ENCODE results near the gene RFX3.
A peak's percentile ranks its signal among the peaks of the same experiment; 100 is the strongest.

Gene RFX3

GRCh38 chr9:3431890-3432289 lies 93.9 kb downstream of the RFX3 start:
- DNase-seq, result no peak

- no peak for DNase-seq
These were observed 105.9 kb downstream of the RFX3 start for GRCh38 chr9:3419893-3420292.

- no peak for DNase-seq
These were observed 109.9 kb downstream of the RFX3 start for GRCh38 chr9:3415906-3416305.

- DNase-seq, result no peak
These were observed 111.8 kb downstream of the RFX3 start for GRCh38 chr9:3413984-3414383.

DNA sequence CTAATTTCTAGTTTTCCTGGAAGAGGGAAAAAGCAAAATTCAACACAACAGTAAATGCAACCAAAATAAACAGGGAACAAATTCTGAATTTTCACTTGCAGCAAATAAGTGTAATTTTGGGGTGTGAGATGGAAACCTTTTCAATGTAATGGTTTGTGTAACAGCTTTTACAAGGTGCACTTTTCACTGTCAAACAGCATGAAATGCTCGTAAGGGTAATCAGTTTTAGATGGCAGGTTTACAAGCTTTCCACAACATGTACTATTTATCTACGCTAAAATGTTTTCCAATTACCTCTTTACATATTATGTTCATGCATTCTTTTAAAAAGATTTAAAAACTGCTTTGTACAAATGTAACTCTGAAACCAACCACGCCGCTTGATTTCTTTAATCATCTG lies 115.3 kb downstream of the RFX3 start:
- DNase-seq, result no peak

DNA sequence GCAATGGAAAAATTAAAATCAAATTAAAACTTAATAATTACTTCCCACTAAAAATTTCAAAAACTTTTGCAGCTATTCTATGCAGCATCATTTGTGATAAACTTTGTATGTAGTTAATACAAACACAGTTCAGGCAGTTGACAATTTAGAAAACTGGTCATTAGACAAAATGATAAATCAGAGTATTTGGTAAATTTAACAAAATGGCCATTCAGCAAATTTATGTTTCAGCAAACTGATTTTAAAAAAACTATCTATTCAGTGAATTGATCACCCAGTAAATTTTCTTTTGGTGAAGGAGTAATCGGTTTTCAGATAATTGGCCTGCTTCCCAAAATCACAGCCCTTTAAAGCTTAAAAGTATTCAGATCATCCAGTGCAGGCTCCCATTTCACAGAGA lies 116.3 kb downstream of the RFX3 start:
- no peak for DNase-seq

GRCh38 chr9:3403315-3403714 lies 122.5 kb downstream of the RFX3 start:
- no peak for DNase-seq

- DNase-seq, result no peak
These were observed 124.4 kb downstream of the RFX3 start for GRCh38 chr9:3401221-3401954.

DNA sequence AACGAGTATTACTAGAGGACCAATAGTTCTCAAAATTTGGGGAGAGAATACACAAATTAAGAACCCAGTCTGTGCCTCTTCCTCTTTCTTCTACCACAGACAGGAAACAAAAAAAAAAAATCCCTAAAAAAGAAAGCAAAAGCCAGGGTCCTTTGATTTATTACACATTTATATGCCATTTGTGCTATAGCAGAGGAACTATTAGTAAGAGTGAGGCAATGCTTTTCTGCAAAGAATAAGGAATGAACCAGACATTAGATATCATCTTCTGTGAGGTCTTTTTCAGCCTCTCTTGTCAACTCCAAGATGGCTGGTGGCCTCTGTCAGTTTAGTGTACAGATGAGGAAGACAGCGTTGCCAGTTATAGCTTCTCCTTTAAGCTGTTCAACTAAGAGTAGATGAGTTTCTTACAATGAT lies 127.6 kb downstream of the RFX3 start:
- DNase-seq, result peak; percentile 63

GRCh38 chr9:3397766-3398165 lies 128.0 kb downstream of the RFX3 start:
- no peak for DNase-seq

DNA sequence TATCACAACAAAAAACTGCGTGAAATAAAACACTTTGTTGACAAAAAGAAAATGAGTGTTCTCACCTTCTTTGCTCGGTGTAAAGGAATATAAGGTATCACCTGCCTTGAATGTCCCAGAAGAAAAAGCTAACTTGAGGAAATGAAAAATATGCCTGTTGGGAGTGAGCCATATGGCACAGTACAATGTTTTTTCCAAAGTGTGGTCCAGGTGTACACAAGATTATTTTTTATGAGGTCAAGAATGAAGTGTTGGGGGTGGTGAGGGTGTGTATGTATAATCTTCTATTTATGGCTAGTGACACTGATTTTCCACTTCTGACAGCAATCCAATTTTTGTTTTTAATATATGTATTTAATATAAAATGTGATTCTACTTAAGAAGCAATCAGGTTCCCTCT lies 134.4 kb downstream of the RFX3 start:
- DNase-seq, result no peak

- DNase-seq, result no peak
These were observed 139.0 kb downstream of the RFX3 start for GRCh38 chr9:3386753-3387152.

DNA sequence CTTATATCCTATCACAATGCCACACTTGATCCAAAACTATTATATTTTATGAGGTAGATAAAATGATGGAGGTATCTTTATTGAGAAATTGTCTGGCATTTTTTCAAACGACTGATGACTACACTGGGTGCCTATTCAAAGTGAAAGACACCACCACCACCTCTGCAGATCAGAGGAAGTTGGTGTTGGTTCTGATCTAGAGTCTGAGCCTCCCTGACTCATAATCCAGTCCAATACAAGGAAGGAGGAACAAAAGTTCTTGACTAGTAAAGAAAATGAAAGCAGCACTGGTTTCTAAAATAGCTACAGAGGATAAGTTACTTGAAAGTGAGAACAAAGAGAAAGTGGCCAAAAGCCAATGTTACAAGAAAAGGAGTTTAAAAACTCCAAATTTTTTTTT lies 139.9 kb downstream of the RFX3 start:
- no peak for DNase-seq

- DNase-seq, result no peak
These were observed 154.0 kb downstream of the RFX3 start for GRCh38 chr9:3371842-3372241.

GRCh38 chr9:3370715-3371114 lies 155.1 kb downstream of the RFX3 start:
- no peak for DNase-seq

DNA sequence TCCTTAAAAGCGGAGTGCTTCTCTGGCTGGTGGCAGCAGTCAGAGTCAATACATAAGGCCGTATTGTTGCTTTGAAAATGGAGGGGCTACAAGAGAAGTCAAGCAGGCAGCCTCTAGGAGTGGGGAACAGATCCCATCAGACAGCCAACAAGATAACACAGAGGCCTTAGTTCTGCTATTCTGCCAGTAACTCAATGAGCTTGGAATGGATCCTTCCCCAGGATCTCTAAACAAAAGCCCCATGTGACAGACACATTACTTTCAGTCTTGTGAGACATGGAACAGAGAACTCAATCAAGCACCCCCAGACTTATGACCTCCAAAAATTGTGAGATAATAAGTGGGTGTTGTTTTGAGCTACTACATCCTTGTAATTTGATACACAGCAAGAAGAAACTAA lies 158.6 kb downstream of the RFX3 start:
- no peak for DNase-seq

DNA sequence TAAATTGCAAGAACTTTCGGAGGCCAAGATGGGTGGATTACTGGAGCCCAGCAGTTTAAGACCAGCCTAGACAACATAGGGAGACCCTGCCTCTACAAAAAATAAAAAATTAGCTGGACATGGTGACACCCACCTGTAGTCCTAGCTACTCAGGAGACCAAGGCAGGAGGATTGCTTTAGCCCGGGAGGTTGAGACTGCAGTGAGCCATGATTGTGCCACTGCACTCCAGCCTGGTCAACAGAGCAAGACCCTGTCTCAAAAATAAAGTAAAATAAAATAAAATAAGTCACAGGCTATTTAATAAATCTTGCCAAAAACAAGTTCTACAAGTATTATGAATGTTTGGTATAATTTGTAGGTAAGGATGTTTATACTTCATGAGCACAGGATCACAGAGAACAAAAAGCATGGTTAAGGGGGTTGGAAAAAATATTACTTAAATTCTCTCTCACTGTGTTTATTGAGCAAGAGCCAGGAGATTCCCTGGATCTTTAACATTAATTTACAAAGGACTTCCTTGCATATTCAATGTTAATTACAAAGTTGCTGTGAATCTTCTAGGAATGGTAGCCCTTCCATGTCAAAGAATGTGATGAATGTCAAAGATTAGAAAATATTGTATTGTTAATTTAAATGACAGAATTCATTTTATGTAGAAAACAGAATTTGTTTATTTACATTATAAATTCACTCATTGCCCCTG lies 164.0 kb downstream of the RFX3 start:
- DNase-seq, result no peak

- peak; percentile 33 for DNase-seq
These were observed 164.7 kb downstream of the RFX3 start for GRCh38 chr9:3361116-3361515.

- no peak for DNase-seq
These were observed 165.6 kb downstream of the RFX3 start for GRCh38 chr9:3360245-3360644.

DNA sequence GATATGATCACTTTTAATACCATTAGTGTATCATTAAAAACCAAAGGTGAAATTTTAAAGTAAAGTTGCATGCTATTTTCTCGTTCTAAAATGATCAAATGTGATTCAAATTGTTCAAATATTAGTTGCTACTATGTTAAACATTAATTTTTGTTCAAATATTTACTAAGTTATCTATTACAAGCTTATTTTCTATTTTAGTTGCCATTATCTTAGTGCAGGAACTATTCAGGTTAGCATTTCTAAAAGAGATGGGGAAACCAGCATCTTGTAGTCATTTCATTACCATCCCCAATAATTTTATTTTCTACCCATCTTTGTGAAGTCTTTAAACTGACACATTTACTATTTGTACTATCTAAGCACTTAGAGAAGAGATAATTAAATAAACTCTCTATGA lies 166.0 kb downstream of the RFX3 start:
- no peak for DNase-seq

DNA sequence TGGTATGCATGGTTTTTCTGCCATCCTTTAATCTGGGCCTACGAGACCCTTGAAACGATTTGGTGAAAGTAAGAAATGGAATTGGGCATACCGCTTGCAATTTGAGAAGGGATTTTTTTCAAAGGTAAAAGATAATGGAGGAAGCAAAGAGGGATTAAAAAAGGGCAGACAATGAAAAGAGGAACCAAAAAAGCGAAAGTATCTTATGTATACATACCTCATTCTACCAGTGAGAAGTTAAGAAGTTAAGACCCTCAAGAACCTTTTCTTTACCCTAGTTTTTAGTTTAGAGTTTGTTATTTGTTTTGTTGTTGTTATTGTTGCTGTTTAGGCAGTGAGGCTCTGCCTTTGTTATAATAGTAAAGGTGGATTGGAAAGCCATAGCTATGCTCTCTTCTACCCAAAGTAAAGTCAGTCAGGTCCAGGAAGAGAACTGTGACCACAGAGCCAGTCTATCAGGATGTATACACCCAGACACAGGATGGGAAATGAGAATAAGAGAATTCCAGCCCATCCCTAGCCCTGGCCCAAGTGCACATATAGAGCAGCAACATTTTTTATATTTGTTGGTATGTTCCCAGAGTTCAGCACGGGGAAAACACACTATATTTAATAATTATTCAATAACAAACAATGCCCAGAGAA lies 166.6 kb downstream of the RFX3 start:
- no peak for DNase-seq

DNA sequence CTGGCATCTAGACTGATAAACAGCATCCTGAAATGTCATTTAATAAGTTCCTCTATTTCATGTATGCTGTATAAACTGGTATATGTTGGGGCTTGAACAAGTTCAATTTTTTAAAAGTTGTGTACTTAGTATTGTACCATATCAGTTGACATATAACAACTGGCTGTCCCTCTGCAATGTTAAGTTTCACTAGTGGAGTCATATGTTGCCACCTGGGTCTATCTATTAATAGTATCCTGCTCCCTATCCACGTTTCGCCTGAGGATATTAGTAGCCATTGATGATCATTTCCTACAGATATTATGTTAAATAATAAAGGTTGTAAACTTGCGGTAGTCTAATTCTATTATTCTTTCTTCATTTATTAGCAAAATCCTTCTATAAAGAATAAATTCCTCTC lies 177.6 kb downstream of the RFX3 start:
- DNase-seq, result no peak

DNA sequence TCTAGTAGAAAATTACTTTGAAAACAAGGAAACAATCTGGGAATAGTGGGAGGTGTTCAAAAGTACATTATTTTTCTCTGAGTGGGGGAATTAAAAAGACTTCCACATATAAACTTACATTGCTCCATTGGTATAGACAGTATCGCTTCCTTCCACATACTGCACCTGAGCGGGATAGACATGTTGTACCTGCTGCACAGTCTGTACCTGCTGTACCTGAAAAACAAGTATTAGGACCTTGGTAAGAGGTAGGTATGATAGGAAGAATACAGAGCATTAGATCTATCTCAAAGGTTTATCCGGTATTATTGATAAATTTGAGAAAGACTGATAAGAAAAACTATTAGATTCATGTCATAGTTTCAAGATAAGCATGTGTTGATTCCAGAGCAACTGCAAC lies 179.3 kb downstream of the RFX3 start:
- no peak for DNase-seq

GRCh38 chr9:3343671-3344070 lies 182.1 kb downstream of the RFX3 start:
- DNase-seq, result no peak

Data from GF-D8 (cell line).